ENCODE data around the gene CHKA. TPM values are rescaled to one million over a fixed set of nuclear protein-coding genes. Genes with fewer than 3 reads are reported as not detected.
A peak's percentile ranks its signal among the peaks of the same experiment; 100 is the strongest.

Gene CHKA
- total RNA-seq, 1 donor from 2014 or later = 10.6 TPM

- DNase-seq (no peak), ATAC-seq (peak; percentile 17)
- intact Hi-C loops (cut with micrococcal nuclease) = no loop called here
Measured at GRCh38 chr11:68021167-68021787, 99.9 kb downstream of the CHKA start.

DNA sequence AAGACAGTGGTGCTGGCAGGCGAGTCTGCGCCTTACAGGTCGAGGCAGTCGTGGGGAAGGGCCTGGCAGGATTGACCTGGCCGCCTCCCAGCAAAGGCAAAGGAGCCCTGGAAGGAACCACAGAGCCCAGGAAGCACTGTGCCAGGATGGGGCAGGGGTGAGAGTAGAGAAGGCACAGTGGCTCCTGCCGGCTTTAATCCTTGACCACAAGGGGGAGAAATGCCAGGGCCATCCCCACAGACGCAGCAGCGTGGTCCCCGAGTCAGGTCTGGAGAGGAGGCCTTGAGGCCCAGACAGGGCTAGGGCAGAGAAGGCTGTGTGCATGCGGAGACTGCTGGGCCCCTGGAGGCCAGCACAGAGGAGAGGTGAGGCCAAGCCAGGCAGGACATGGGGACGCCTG, 100.6 kb downstream of the CHKA start:
- ATAC-seq (peak; percentile 15), DNase-seq (no peak)
- intact Hi-C loops (cut with micrococcal nuclease) = no loop called here

DNA sequence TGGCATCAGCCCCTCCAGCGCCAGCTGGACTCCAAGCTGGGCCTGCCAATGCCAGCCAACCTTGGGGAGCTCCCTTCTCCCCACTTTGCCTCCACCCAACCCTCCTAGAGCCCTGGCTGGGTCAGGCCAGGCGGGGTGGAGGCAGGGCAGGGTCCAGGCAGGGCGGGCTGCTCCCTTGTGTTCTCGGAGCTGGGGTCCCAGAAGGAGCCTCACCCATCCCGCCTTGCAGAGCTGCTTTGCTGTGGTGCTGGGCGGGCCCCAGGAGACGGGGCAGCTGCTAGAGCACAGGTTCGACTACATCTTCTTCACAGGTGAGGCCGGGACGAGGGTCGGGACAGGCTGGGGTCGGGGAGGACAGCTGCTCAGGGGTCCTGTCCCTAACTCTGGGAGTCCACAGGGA, 101.7 kb downstream of the CHKA start:
- intact Hi-C loops (cut with micrococcal nuclease) = no loop called here
- ATAC-seq = no peak
- DNase-seq = no peak

DNA sequence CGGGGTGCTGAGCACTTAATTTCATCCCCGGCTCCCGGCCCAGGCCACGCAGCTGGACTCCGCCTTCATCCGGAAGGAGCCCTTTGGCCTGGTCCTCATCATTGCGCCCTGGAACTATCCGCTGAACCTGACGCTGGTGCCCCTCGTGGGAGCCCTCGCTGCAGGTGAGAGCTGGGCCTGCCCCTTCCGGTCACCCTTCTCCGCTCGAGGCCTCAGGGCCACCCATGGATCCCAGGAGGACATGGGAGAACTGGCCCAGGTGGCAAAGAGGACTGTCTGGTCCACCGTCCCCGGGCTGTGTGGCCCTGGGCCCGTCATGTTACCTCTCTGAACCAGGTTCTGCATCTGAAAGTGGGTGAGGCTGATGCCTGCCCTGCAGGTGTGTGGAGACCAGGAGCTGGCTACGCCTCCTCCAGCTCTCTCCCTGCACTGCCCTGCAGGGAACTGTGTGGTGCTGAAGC, 102.4 kb downstream of the CHKA start:
- DNase-seq = no peak
- ATAC-seq = no peak
- intact Hi-C loops (cut with micrococcal nuclease) = no loop called here

- DNase-seq (no peak), ATAC-seq (no peak)
- intact Hi-C loops (cut with micrococcal nuclease) = no loop called here
Measured at GRCh38 chr11:68017980-68018729, 103.0 kb downstream of the CHKA start.

DNA sequence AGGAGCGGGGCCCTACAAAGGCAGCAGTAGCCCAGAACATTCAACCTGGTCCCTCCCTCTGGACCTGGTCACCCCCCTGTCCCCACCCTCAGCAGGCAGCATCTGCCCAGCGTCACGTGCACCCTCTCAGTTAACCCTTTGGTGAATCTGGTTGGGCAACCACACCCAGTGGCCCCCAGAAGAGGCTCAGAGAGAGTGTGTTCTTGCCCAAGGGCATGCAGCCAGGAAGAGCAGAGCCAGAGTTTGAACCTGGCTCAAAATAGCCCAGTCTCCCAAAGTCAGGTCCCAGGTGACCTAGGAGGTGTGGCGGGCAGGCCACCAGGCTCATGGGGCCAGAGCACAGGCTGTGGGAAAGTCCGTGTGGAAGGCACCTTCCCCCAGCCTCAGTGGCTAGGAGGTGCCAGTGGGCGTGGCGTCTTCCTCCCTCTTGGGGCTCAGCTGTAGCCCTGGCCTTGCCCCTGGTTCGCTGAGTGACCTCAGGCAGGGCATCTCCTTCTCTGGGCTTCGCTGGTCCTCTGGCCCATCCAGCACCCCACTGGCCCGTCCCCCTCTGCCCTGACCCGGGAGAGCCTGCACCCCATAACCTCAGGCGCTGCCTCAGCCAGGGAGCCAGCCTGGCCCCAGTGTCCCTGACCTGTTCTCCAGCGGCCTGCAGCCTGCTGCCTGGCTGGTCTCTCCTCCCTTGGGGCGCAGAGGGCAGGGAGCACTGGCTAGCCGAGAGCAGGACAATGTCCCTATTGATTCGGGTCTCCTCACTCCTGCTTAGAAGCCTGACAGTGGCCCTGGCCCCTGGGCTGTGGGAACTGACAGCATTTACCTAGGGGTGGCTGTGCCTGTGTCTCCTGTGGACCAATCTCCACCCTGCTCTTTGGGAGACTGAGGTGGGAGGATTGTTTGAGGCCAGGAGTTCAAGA, 104.0 kb downstream of the CHKA start:
- DNase-seq = no peak
- intact Hi-C loops (cut with micrococcal nuclease) = no loop called here
- peak; percentile 17 for ATAC-seq

DNA sequence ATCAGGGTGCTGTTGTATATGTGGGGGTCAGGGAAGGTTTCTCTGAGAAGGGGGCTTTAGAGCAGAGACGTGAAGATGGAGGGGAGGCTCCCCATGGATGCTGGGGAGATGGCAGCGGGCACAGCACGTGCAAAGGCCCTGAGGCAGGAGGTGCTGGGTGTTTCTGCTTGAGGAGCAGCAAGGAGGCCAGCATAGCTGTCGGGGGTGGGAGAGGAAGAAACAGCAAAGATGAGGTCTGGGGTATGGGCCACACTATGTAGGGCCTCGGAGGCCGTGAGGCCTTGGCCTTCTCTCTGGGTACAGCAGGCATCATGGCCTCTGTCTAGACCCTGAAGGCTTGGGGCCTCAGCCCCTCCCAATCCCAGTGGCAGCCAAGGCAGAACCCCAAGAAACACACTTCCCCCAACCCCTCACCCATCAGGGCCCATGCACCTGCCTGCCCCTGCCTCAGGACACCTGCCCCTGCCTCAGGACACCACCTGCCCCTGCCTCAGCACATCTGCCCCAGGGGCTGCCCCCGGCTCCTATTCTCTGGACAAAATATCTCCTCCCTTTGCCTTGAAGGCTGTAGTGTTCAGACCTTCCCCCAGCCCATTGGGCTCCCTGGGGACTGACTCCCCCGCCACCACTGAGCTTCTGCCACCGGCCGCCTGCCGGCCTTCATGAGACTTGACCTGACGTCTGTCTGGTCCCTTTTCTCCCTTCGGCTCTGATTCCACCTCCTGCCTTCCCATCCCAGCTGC, 104.9 kb downstream of the CHKA start:
- intact Hi-C loops (cut with micrococcal nuclease) = no loop called here
- no peak for DNase-seq

DNA sequence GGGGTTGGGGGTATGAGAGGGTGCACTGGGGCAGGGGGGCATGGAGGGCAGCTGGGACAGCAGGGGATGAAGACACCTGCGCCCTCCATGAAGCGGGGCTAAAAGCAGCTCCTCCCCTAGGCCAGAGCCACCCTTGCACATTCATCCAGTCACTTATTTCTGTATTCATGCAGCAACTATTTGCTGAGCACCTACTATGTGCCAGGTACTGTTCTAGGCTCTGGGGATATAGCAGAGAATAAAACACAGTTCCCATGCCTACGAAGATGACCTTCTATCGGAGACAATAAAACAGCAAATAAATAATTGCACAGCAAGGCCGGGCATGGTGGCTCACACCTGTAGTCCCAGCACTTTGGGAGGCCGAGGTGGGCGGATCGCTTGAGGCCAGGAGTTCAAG, 105.7 kb downstream of the CHKA start:
- no peak for DNase-seq
- no peak for ATAC-seq
- intact Hi-C loops (cut with micrococcal nuclease) = no loop called here

More for the DNA sequence above, 104.9 kb downstream of the CHKA start:
- no peak for ATAC-seq

DNA sequence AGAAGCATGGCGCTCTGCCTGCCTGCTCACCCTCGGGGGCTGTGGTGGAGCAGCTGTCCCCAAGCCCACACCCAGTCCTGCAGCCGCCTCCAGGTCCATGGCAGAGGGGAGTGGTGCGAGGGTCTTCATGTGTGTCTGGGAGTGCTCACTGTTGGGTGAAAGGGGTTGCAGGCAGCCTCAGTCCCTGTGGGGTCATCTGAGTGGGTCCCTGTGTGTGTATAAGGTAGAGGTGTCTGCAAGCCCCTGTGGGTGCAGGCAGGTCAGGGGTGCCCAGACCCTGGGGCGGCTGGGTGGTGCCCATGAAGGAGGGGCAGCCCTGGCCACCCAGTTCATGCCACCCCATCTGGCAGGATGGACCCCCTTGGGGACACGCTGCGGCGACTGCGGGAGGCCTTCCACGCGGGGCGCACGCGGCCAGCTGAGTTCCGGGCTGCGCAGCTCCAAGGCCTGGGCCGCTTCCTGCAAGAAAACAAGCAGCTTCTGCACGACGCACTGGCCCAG, 106.2 kb downstream of the CHKA start:
- no peak for DNase-seq
- intact Hi-C loops (cut with micrococcal nuclease) = no loop called here
- ATAC-seq = no peak

DNA sequence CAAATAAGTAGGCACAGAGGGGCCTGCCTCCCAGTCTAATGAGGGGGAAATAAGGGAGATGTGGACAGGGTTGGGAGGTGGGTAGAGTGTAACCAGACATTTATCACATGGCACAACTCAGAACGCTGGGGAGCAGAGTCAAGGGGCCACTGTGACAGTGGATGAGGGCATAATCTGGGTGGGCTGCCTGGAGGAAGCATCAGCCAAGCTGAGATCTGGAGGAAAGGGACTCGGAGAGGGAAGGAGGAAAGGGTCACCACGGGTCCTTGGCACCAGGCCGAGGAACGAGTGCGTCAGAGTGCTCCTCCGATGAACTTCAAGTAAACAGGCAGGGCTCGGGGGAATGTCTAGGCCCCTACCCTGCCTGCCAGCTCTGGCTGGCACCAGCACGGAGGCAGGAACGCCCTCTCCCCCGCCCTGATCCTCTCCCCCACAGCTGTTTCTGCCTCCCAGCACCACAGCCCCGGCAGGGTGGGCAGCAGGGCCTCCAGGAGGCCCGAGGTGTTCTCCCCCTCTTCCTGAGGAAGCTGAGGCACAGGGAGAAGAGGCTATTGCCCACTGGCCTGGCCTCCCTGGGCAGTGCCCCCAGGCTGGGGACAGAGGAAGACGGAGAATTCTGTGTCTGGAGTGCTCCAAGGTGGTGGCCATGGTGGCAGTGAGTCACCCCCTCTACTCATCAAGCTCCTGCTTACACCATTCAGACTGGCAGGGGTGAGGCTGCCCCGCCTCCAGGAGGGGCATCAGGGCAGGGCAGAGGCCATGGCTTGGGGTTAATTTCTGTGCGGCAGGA, 106.8 kb downstream of the CHKA start:
- DNase-seq (no peak), ATAC-seq (no peak)
- intact Hi-C loops (cut with micrococcal nuclease) = no loop called here

DNA sequence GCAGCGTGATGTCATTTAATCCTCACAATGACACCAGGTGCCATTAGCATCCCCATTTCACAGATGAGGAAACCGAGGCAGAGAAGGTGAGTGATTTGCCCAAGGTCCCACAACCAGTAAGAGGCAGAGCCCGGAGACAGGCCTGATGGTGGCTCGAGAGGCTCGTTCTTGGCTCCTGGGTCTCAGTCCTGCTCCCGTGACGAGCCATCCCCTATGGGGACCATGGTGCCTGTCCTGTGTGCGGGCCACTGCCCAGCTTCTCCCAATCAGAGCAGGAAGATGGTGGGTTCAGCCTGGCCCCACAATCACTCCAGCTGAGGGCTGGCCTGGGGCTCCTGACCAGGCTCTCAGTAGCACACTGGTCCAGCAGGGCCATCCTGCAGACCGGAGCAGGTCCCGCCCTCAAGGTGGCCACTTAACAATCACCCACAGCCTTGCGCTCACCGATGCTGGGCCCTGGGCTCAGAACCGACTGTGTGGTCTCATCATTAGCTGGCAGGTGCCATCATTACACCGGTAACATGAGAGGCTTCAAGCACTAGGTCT, 107.5 kb downstream of the CHKA start:
- DNase-seq = no peak
- intact Hi-C loops (cut with micrococcal nuclease) = no loop called here
- ATAC-seq = no peak

DNA sequence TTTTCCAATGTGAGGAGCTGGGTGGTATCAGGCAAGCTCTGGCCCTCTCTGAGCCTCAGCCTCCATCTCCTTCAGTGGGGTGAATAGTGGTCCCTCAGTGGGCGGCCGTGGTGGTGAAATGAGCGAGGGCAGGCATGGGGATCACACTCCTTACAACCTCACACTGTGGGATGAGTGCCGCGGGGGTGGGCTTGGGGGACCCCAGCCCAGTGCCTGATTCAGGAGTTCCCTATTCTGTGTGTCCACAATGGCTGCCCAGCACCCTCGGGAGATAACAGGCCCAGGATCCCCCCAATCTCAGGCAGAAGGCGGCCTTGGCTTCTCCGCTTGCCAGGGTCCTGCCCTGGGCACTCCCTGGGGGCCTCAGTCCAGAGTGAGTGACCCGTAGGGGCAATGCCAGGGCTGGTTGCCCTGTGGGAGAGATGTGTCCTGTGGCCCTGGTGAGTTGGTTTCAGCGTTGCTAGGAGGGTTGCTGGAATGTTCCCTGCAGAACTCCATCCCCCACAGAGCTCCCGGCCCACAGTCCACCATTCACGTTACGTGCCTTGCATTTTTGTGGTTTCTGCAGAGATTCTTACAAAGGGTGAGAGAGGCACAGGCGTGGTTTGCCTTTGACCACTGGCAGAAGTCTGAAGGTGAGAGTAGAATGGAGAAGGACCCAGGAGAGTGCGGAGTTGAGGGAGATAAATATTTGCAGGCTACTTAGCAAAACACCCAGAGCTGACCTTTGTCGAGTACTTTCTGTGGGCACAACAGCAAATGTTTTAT, 108.2 kb downstream of the CHKA start:
- ATAC-seq (no peak), DNase-seq (no peak)
- intact Hi-C loops (cut with micrococcal nuclease) = no loop called here

DNA sequence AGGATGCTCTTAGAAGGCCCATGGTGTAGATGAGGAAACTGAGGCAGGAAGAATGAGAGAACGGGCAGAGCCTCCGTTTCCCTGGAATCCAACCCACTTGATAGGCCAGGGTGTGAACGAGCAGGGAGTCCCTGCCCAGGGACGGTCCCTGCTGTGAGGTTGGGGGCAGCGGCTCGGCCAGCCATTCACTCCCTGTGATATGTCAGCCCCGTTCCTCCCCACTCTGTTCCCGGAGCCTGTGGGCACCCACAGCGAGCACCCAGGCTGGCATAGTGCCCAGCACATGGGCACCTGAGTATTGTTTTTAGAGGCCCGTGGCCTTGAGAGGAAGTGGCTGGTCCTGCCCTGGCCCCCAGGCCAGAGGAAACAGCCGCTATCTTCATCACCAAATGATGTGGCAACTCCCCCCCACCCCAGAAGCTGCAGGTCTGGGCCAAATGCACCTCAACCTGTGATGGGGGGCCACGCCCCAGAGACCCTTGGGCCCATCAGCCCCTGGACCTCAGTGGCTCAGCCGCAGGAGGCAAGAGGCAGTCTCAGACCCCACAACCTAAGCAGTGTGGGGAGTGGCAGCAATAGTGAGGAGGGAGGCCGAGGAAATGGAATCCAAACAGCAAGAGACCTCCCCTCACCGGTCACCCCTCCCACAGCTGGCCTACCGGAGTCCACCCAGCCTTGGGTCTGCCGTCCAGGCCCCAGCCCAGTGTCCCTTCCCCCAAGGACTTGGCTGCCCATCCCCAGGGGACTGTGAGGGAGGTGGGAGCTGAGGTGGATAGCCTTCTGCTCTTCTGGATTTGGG, 108.9 kb downstream of the CHKA start:
- DNase-seq = no peak
- intact Hi-C loops (cut with micrococcal nuclease) = no loop called here

DNA sequence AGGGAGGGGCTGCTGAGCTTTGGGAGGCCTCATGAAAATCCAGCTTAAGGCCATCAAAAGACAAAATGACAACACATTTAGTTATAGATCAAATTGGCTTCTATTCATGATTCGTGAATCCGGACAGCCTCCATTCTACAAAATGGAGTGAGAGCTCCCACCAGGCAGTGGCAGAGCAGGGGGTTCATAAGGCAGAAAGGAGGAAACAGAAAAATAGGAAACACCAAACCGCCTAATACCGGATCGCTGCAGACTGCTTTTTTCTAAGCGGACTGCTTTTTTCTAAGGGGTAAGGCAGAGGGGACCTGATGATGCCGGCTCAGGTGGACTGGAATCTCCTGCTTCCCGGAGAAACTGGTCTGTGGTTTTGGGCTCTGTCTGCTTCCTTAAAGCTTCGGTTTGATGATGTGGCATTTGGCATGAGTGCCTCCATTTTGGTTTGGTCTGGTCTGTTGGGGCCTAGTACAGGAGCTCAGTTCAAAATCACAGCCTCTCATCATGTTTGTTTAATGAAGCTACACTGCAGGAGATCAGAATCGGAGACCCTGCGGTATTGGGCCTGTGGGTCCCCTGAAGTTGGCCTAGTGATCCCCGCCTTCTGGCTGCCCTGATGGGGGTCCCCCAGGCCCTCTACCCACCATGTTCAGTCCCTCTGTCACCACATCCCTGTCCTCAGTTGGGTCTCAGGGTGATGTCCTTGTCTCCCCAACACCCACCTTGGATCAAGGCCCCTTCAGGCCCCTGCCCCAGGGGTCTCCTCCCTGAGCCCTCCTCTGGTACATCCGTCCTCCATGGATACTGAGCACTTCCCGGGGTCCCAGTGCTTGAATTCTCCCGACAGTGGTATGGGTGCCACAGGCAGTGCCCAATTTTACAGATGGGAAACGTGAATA, 109.9 kb downstream of the CHKA start:
- intact Hi-C loops (cut with micrococcal nuclease) = no loop called here
- ATAC-seq = no peak
- no peak for DNase-seq

More for the DNA sequence above, 108.9 kb downstream of the CHKA start:
- no peak for ATAC-seq
